Astrocyte of the cerebellum (primary cell): ENCODE measurements around the gene HLA-B.

ENCODE experiments used
- DNase-seq: peaks from one replicate; pipeline ENCODE4 v3.0.0-alpha.2; 2011; ENCODE audit warnings: low read depth
- H3K4me3 ChIP-seq: 2 replicates; pipeline ENCODE4 v1.5.1; 2011; ENCODE audit warnings: mild to moderate bottlenecking, low read depth, low read length, moderate library complexity
- in situ Hi-C: cut with HindIII; loops from 2 replicates; pipeline ENCODE4 v1.10.0; 2017; ENCODE audit warnings: low sequenced_read_pairs
- TF ChIP-seq, protein P1 (sequence below): IDR thresholded peaks from 2 replicates; pipeline ENCODE4 v1.5.1; 2012; ENCODE audit warnings: low read length, low read depth, moderate library complexity, mild to moderate bottlenecking; ENCODE audit errors: missing control alignments

Gene HLA-B

DNA sequence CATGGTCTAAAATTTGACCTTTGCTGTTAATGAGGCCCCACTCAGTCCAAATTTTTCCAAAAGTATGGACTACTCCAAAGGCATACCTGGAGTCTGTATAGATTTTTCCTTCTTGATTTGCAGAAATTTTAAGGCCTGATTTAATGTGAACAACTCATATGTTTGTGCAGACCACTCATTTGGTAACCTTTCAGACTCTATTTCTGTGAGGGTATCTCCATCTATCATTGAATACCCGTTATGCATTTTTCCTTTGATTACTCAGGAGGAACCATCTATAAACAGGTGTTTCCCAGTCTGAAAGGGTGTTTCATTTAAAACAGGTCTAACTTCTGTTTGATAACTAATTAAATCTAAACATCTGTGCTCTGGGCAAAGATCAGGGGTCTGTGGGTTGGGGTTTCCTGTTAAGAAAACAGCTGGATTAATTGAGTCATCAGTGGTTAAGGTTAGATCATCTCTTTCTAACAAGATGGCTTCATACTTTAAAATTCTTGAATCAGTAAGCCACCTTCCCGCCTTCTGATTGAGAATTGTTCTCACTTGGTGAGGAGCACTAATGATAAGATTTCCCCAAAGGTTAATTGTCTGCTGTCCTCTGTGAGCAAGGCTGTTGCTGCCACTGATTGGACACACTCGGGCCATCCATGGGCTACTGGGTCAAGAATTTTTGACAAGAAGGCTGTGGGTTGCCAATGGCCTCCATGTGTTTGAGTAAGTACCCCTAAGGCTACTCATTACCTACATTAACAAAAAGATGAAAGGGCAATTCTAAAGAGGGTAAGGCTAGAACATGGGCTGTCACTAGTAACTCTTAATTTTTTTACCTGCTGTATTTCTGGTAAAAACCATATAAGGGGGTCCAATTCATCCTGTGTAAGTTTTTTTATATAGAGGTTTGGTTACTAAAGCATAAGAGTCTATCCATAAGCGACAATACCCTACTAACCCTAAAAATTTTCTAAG is 24.1 kb downstream of the HLA-B start:
- no peak for DNase-seq
- TF ChIP-seq, protein P1, sequence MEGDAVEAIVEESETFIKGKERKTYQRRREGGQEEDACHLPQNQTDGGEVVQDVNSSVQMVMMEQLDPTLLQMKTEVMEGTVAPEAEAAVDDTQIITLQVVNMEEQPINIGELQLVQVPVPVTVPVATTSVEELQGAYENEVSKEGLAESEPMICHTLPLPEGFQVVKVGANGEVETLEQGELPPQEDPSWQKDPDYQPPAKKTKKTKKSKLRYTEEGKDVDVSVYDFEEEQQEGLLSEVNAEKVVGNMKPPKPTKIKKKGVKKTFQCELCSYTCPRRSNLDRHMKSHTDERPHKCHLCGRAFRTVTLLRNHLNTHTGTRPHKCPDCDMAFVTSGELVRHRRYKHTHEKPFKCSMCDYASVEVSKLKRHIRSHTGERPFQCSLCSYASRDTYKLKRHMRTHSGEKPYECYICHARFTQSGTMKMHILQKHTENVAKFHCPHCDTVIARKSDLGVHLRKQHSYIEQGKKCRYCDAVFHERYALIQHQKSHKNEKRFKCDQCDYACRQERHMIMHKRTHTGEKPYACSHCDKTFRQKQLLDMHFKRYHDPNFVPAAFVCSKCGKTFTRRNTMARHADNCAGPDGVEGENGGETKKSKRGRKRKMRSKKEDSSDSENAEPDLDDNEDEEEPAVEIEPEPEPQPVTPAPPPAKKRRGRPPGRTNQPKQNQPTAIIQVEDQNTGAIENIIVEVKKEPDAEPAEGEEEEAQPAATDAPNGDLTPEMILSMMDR: no peak
- no peak overlapping the region for H3K4me3 ChIP-seq
- in situ Hi-C loops: no loop called here

DNA sequence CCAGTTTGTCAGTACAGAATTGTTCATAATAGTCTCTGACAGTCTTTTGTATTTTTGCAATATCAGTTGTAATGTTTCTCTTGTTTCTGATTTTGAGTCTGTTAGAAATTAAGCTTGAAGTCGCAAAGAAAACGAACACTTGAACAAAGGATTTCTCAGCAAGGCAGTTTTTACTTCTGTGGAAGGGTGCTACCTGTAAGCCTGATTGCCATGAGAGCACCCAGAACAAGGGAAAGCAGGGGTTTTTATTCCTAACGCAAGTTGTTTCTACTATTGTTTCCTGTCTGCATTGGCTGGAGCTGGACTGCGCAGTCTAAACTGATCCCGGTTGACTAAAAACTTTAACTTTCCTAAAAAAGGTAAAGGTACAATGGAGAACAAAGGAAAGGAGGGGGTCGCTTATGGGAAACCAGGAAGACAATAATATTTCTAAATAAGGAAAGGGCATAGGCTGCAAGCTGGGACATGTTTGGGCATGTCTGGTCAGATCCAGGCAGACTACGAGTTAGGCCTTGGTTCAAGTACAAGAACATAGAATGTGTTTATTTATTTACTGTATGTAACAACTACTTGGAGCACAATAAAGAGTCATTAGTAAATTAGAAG is 28.5 kb downstream of the HLA-B start:
- no peak overlapping the region for H3K4me3 ChIP-seq
- in situ Hi-C loops: no loop called here
- TF ChIP-seq, protein P1: no peak
- no peak for DNase-seq

DNA sequence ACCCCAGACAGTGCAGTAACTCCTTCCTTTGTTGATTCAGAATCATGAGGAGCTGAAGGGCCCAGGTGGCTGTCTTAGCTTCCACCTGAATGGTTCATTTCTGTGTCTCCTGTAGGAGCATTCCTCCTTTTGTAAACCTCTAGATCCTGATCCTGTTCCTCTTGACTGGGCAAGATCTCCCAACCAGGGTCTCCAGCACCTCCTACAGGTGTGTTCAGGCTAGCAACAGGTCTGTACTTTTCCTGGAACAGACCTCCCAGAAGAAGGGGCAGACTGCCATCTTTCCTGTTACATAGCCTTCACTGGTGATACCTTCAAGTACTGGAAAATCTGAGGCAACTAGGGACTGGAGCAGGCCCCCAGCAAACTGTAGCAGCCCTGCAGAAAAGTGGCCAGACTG is 35.2 kb downstream of the HLA-B start:
- in situ Hi-C loops: no loop called here
- DNase-seq: no peak
- H3K4me3 ChIP-seq: no peak overlapping the region
- TF ChIP-seq, protein P1: no peak

DNA sequence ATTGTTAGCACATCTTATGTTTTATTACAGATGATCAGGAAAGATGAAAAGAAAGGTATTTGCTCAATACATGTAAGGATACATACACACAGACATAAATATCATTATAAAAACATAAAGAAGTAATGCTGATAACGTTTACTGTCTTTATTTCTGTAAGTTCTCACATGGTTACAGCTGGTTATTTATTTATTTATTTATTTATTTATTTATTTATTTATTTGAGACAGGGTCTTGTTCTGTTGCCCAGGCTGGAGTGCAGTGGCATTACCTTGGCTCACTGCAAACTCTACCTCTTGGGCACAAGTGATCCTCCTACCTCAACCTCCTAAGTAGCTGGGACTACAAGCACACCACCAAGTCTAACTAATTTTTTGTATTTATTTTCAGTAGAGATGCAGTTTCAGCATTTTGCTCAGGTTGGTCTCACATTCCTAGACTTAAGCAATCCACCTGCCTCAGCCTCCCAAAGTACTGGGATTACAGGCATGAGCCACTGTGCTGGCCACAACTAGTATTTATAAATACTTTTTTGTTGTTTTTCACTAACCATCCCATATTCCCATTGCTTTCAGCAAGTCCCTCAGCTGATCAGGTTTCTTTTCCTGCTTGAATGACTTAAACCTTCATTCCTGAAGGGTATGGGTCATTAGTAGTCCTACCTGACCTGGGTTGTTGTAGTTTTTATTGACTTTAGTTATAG is 35.8 kb downstream of the HLA-B start:
- DNase-seq: no peak
- no peak overlapping the region for H3K4me3 ChIP-seq
- TF ChIP-seq, protein P1: no peak
- in situ Hi-C loops: no loop called here

DNA sequence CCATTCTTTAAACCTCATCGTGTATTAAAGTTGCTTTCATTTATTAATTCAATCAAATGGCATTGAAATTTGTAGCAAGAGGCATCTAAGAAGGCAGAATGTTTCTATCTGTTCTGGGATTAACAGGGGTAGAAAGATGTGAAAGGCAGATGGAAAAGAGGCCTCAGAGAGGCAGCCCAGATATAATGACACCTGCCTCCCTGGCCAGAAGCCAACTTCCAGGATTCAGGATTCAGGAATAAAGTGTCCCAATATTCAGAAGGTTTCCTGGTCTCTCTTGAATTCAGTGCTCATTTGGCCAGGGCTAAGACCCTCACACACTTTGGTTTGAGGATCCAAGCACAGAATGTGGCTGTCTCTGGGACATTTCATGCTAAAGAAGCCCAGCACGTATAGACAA is 39.9 kb downstream of the HLA-B start:
- no peak for DNase-seq
- TF ChIP-seq, protein P1: no peak
- in situ Hi-C loops: no loop called here
- no peak overlapping the region for H3K4me3 ChIP-seq

DNA sequence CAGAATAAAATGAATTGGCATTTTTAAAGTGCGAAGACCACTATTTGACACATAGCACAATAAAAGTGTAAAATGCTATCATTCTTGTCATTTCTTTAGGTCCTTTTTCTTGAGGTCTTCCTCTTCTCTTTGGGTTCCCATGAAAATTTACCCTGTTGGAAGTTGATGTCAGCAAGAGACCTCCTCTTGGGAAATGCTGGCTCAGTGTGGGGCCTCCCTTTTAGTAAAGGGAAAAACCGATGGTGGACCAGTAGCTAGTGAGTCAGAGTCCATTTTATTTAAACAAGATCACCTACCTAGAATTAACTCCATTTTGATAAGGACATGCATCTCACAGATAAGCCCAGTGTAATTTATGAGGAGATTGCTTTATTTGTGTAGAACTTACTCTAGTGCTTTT is 47.3 kb downstream of the HLA-B start:
- no peak for DNase-seq
- in situ Hi-C loops: no loop called here
- no peak overlapping the region for H3K4me3 ChIP-seq
- TF ChIP-seq, protein P1: no peak
